HepG2 (cell line): ENCODE data around the gene SIK3. TPM values are rescaled to one million over a fixed set of nuclear protein-coding genes. Genes with fewer than 3 reads are reported as not detected.

Source experiments
- ARHGAP35 ChIP-seq: sonication (generic); formaldehyde crosslinking; IDR thresholded peaks from 2 replicates; pipeline ENCODE4 v1.9.0; 2022; ENCODE audit warnings: mild to moderate bottlenecking, inconsistent platforms, moderate library complexity, missing genetic modification reagents, borderline replicate concordance
- HIVEP1 ChIP-seq: sonication (generic); formaldehyde crosslinking; IDR thresholded peaks from 2 replicates; pipeline ENCODE4 v1.4.0; 2020; ENCODE audit warnings: mild to moderate bottlenecking, missing genetic modification reagents
- KAT7 ChIP-seq: IDR thresholded peaks from 2 replicates; pipeline ENCODE4 v1.6.1; 2018; ENCODE audit warnings: borderline replicate concordance, missing compliant biosample characterization
- PPARG ChIP-seq: conservative IDR thresholded peaks from 2 replicates; pipeline ENCODE4 v1.6.1; 2016; ENCODE audit warnings: missing biosample characterization, missing genetic modification reagents
- SMYD3 ChIP-seq: sonication (generic); formaldehyde crosslinking; IDR thresholded peaks from 2 replicates; pipeline ENCODE4 v1.8.1; 2023; ENCODE audit warnings: mild to moderate bottlenecking, missing genetic modification reagents
- TCF12 ChIP-seq, 2 experiments: fragments of 450-650 bp in 1 of 2; sonication (generic) in 1 of 2; formaldehyde crosslinking in 1 of 2; IDR thresholded peaks; 2 replicates each; pipeline versions ENCODE4 v1.6.1 to v1.8.0; 2017 to 2022; ENCODE audit warnings: antibody characterized with exemption in 1 of 2, mild to moderate bottlenecking in 1 of 2, missing genetic modification reagents in 1 of 2, moderate library complexity in 1 of 2
- TGIF2 ChIP-seq: IDR thresholded peaks from 2 replicates; pipeline ENCODE4 v1.6.1; 2016; ENCODE audit warnings: control low read depth, missing compliant biosample characterization
- U2AF1 ChIP-seq: fragments of 200-400 bp; formaldehyde crosslinking; optimal IDR thresholded peaks from 2 replicates; pipeline ENCODE3; 2017; ENCODE audit warnings: mild to moderate bottlenecking, low read depth, low read length
- ZIK1 ChIP-seq: sonication (generic); formaldehyde crosslinking; IDR thresholded peaks from 2 replicates; pipeline ENCODE4 v1.5.0; 2020; ENCODE audit warnings: mild to moderate bottlenecking, low read depth, missing genetic modification reagents, borderline replicate concordance
- ZNF296 ChIP-seq: sonication (generic); formaldehyde crosslinking; conservative IDR thresholded peaks from 2 replicates; pipeline ENCODE4 v1.5.0; 2020; ENCODE audit warnings: mild to moderate bottlenecking, missing genetic modification reagents
- ZNF30 ChIP-seq: sonication (generic); formaldehyde crosslinking; IDR thresholded peaks from 2 replicates; pipeline ENCODE4 v1.5.0; 2020; ENCODE audit warnings: mild to moderate bottlenecking, missing genetic modification reagents
- ZNF510 ChIP-seq: sonication (generic); formaldehyde crosslinking; IDR thresholded peaks from 2 replicates; pipeline ENCODE4 v1.4.0; 2020; ENCODE audit warnings: low read depth, mild to moderate bottlenecking, missing genetic modification reagents
- polyA plus RNA-seq, 8 experiments: library from polyadenylated mRNA; depleted of rRNA in 3 of 8; stranded (reverse) in 7 of 8; unstranded in 1 of 8; fragments of >200 nt; fragmentation: Illumina TruSeq in 4 of 8; extraction: Trizol in 4 of 8; gene quantifications; 2 replicates each; pipeline versions ENCODE4 v1.2.1 to v1.2.3, GENCODE V29; 2011 to 2016; ENCODE audit warnings: low read depth in 4 of 8, missing spikeins in 1 of 8, mixed read lengths in 1 of 8; ENCODE audit not compliant: insufficient read depth in 1 of 8
- total RNA-seq, 5 experiments: library from RNA; depleted of rRNA; stranded (reverse); fragments of >200 nt; fragmentation: Illumina TruSeq; extraction: Trizol; gene quantifications; 2 replicates each; pipeline ENCODE4 v1.2.3, GENCODE V29; 2016; ENCODE audit warnings: low read depth in 1 of 5
- TF ChIP-seq, protein P1 (sequence below): IDR thresholded peaks from 2 replicates; pipeline ENCODE4 v1.4.0; 2020; ENCODE audit warnings: mild to moderate bottlenecking, missing genetic modification reagents
- TF ChIP-seq, protein P2 (sequence below): conservative IDR thresholded peaks from 2 replicates; pipeline ENCODE4 v1.6.1; 2018; ENCODE audit warnings: missing genetic modification reagents
- TF ChIP-seq, protein P3 (sequence below): sonication (generic); formaldehyde crosslinking; IDR thresholded peaks from 2 replicates; pipeline ENCODE4 v1.5.0; 2020; ENCODE audit warnings: mild to moderate bottlenecking, missing genetic modification reagents
- TF ChIP-seq, protein P4 (sequence below): sonication (generic); formaldehyde crosslinking; IDR thresholded peaks from 2 replicates; pipeline ENCODE4 v1.8.0; 2023; ENCODE audit warnings: mild to moderate bottlenecking, missing genetic modification reagents
- TF ChIP-seq, protein P5 (sequence below): sonication (generic); formaldehyde crosslinking; IDR thresholded peaks from 2 replicates; pipeline ENCODE4 v1.4.0; 2020; ENCODE audit warnings: missing genetic modification reagents, borderline replicate concordance

SIK3 gene
- total and polyA plus RNA-seq, 2 of the 13 experiments (the other 11 are each of a cell fraction or from before 2014, with no cell fraction given), result 5.7 to 9.8 TPM

DNA sequence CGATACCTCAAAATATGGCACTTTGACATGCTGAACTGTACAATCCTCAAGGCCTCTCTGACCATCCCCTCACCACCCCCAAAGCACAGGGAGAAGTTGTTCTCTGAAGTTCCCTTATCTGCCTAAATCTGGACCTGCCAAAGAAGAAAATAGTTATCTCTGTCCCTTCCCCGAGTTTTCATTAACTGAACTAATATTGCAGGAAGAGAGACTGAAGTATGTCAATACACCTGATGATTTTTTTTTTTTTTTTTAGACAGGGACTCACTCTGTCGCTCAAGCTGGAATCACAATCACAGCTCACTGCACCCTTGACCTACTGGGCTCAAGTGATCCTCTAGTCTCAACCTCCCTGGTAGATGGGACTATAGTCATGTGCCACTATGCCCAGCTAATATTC lies 75.0 kb downstream of the SIK3 start (continued):
- TF ChIP-seq, protein P1, sequence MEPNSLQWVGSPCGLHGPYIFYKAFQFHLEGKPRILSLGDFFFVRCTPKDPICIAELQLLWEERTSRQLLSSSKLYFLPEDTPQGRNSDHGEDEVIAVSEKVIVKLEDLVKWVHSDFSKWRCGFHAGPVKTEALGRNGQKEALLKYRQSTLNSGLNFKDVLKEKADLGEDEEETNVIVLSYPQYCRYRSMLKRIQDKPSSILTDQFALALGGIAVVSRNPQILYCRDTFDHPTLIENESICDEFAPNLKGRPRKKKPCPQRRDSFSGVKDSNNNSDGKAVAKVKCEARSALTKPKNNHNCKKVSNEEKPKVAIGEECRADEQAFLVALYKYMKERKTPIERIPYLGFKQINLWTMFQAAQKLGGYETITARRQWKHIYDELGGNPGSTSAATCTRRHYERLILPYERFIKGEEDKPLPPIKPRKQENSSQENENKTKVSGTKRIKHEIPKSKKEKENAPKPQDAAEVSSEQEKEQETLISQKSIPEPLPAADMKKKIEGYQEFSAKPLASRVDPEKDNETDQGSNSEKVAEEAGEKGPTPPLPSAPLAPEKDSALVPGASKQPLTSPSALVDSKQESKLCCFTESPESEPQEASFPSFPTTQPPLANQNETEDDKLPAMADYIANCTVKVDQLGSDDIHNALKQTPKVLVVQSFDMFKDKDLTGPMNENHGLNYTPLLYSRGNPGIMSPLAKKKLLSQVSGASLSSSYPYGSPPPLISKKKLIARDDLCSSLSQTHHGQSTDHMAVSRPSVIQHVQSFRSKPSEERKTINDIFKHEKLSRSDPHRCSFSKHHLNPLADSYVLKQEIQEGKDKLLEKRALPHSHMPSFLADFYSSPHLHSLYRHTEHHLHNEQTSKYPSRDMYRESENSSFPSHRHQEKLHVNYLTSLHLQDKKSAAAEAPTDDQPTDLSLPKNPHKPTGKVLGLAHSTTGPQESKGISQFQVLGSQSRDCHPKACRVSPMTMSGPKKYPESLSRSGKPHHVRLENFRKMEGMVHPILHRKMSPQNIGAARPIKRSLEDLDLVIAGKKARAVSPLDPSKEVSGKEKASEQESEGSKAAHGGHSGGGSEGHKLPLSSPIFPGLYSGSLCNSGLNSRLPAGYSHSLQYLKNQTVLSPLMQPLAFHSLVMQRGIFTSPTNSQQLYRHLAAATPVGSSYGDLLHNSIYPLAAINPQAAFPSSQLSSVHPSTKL, result peak; percentile 31; the same call in 1 of the 2 replicates
- TF ChIP-seq TGIF2 (no peak), U2AF1 (no peak), TCF12 (IDR thresholded peaks at IDR 0.05) (no peak), TCF12 (CRISPR knock-in tag; IDR thresholded peaks at IDR 0.05) (no peak), PPARG (peak; percentile 62), ZNF296 (CRISPR knock-in tag) (no peak), ZNF30 (CRISPR knock-in tag) (no peak), ZNF510 (no peak), ARHGAP35 (no peak), SMYD3 (CRISPR knock-in tag) (no peak), HIVEP1 (CRISPR knock-in tag) (no peak), KAT7 (CRISPR knock-in tag) (no peak), ZIK1 (CRISPR knock-in tag) (no peak)
- TF ChIP-seq, protein P2, sequence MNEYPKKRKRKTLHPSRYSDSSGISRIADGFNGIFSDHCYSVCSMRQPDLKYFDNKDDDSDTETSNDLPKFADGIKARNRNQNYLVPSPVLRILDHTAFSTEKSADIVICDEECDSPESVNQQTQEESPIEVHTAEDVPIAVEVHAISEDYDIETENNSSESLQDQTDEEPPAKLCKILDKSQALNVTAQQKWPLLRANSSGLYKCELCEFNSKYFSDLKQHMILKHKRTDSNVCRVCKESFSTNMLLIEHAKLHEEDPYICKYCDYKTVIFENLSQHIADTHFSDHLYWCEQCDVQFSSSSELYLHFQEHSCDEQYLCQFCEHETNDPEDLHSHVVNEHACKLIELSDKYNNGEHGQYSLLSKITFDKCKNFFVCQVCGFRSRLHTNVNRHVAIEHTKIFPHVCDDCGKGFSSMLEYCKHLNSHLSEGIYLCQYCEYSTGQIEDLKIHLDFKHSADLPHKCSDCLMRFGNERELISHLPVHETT (CRISPR knock-in tag), result no peak
- TF ChIP-seq, protein P3, sequence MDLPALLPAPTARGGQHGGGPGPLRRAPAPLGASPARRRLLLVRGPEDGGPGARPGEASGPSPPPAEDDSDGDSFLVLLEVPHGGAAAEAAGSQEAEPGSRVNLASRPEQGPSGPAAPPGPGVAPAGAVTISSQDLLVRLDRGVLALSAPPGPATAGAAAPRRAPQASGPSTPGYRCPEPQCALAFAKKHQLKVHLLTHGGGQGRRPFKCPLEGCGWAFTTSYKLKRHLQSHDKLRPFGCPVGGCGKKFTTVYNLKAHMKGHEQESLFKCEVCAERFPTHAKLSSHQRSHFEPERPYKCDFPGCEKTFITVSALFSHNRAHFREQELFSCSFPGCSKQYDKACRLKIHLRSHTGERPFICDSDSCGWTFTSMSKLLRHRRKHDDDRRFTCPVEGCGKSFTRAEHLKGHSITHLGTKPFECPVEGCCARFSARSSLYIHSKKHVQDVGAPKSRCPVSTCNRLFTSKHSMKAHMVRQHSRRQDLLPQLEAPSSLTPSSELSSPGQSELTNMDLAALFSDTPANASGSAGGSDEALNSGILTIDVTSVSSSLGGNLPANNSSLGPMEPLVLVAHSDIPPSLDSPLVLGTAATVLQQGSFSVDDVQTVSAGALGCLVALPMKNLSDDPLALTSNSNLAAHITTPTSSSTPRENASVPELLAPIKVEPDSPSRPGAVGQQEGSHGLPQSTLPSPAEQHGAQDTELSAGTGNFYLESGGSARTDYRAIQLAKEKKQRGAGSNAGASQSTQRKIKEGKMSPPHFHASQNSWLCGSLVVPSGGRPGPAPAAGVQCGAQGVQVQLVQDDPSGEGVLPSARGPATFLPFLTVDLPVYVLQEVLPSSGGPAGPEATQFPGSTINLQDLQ (CRISPR knock-in tag), result no peak
- TF ChIP-seq, protein P4, sequence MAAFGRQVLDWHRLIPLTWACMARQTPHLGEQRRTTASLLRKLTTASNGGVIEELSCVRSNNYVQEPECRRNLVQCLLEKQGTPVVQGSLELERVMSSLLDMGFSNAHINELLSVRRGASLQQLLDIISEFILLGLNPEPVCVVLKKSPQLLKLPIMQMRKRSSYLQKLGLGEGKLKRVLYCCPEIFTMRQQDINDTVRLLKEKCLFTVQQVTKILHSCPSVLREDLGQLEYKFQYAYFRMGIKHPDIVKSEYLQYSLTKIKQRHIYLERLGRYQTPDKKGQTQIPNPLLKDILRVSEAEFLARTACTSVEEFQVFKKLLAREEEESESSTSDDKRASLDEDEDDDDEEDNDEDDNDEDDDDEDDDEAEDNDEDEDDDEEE (CRISPR knock-in tag), result no peak
- TF ChIP-seq, protein P5, sequence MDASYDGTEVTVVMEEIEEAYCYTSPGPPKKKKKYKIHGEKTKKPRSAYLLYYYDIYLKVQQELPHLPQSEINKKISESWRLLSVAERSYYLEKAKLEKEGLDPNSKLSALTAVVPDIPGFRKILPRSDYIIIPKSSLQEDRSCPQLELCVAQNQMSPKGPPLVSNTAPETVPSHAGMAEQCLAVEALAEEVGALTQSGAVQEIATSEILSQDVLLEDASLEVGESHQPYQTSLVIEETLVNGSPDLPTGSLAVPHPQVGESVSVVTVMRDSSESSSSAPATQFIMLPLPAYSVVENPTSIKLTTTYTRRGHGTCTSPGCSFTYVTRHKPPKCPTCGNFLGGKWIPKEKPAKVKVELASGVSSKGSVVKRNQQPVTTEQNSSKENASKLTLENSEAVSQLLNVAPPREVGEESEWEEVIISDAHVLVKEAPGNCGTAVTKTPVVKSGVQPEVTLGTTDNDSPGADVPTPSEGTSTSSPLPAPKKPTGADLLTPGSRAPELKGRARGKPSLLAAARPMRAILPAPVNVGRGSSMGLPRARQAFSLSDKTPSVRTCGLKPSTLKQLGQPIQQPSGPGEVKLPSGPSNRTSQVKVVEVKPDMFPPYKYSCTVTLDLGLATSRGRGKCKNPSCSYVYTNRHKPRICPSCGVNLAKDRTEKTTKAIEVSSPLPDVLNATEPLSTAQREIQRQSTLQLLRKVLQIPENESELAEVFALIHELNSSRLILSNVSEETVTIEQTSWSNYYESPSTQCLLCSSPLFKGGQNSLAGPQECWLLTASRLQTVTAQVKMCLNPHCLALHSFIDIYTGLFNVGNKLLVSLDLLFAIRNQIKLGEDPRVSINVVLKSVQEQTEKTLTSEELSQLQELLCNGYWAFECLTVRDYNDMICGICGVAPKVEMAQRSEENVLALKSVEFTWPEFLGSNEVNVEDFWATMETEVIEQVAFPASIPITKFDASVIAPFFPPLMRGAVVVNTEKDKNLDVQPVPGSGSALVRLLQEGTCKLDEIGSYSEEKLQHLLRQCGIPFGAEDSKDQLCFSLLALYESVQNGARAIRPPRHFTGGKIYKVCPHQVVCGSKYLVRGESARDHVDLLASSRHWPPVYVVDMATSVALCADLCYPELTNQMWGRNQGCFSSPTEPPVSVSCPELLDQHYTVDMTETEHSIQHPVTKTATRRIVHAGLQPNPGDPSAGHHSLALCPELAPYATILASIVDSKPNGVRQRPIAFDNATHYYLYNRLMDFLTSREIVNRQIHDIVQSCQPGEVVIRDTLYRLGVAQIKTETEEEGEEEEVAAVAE (CRISPR knock-in tag), result no peak
